Neural cell (in vitro differentiated cells): ENCODE measurements around the gene CDK5RAP1. TPM values are rescaled to one million over a fixed set of nuclear protein-coding genes. Genes with fewer than 3 reads are reported as not detected.

Experiments used
- H2AFZ ChIP-seq: fragments of 200-600, 300-800 bp; sonication (generic), shearing (Covaris generic); 2 replicates; pipeline ENCODE4 v1.6.0; 2014; ENCODE audit warnings: low read depth, mild to moderate bottlenecking, antibody characterized with exemption, low read length, moderate library complexity
- H3F3A ChIP-seq: fragments of 200-600 bp; shearing (Covaris generic); 2 replicates; pipeline ENCODE4 v1.6.1; 2016; ENCODE audit warnings: mild to moderate bottlenecking, moderate library complexity, mixed read lengths, antibody characterized with exemption, low read length; ENCODE audit not compliant: insufficient read depth, poor library complexity, severe bottlenecking
- H3K27ac ChIP-seq: fragments of 200-600, 300-800 bp; sonication (generic), shearing (Covaris generic); 2 replicates; pipeline ENCODE4 v1.5.1; 2014; ENCODE audit warnings: mild to moderate bottlenecking, low read length, moderate library complexity
- H3K27me3 ChIP-seq: fragments of 300-800, 200-600 bp; sonication (generic), shearing (Covaris generic); 2 replicates; pipeline ENCODE4 v1.6.0; 2014; ENCODE audit warnings: mild to moderate bottlenecking, low read depth, low read length, moderate library complexity; ENCODE audit not compliant: insufficient read depth
- H3K36me3 ChIP-seq: fragments of 300-800, 200-600 bp; sonication (generic), shearing (Covaris generic); 2 replicates; pipeline ENCODE4 v1.5.1; 2014; ENCODE audit warnings: mild to moderate bottlenecking, antibody characterized with exemption, low read length, moderate library complexity; ENCODE audit not compliant: insufficient read depth
- H3K4me2 ChIP-seq: fragments of 300-800, 200-600 bp; sonication (generic), shearing (Covaris generic); 2 replicates; pipeline ENCODE4 v1.6.0; 2014; ENCODE audit warnings: mild to moderate bottlenecking, low read length
- H3K4me3 ChIP-seq: fragments of 300-800, 200-600 bp; sonication (generic), shearing (Covaris generic); 2 replicates; pipeline ENCODE4 v1.5.1; 2014; ENCODE audit warnings: mild to moderate bottlenecking, low read length, moderate library complexity
- H3K79me2 ChIP-seq: fragments of 200-600 bp; shearing (Covaris generic); replicated peaks from 2 replicates; pipeline ENCODE4 v1.6.0; 2014; ENCODE audit warnings: mild to moderate bottlenecking, low read length, moderate library complexity; ENCODE audit not compliant: insufficient read depth
- H3K9ac ChIP-seq: fragments of 300-800, 200-600 bp; sonication (generic), shearing (Covaris generic); 2 replicates; pipeline ENCODE4 v1.6.1; 2016; ENCODE audit warnings: mild to moderate bottlenecking, low read length, mixed read lengths
- H3K9me2 ChIP-seq: fragments of 200-600 bp; shearing (Covaris generic); 2 replicates; pipeline ENCODE4 v1.6.1; 2016; ENCODE audit warnings: mild to moderate bottlenecking, low read length, mixed read lengths; ENCODE audit not compliant: insufficient read depth
- H3K9me3 ChIP-seq: fragments of 200-600, 300-800 bp; sonication (generic), shearing (Covaris generic); 2 replicates; pipeline ENCODE4 v1.6.1; 2016; ENCODE audit warnings: mild to moderate bottlenecking, mixed run types, low read length, moderate library complexity, mixed read lengths
- H4K20me1 ChIP-seq: fragments of 200-600 bp; shearing (Covaris generic); 2 replicates; pipeline ENCODE4 v1.6.1; 2016; ENCODE audit warnings: mild to moderate bottlenecking, mixed run types; ENCODE audit not compliant: insufficient read depth
- CTCF ChIP-seq: fragments of 450-650 bp; IDR thresholded peaks from 2 replicates; pipeline ENCODE4 v1.5.1; 2014; ENCODE audit warnings: antibody characterized with exemption, mild to moderate bottlenecking, moderate library complexity; ENCODE audit not compliant: poor library complexity, severe bottlenecking
- EP300 ChIP-seq: fragments of 450-650 bp; conservative IDR thresholded peaks from 2 replicates; pipeline ENCODE4 v1.6.1; 2014; ENCODE audit warnings: antibody characterized with exemption, mild to moderate bottlenecking, moderate library complexity; ENCODE audit not compliant: poor library complexity, severe bottlenecking
- EZH2 ChIP-seq: fragments of 200-600, 300-800 bp; shearing (Covaris generic), sonication (generic); IDR thresholded peaks from 2 replicates; pipeline ENCODE4 v1.6.1; 2014; ENCODE audit warnings: antibody characterized with exemption, low read length, borderline replicate concordance, mild to moderate bottlenecking; ENCODE audit not compliant: insufficient read depth, poor library complexity, severe bottlenecking
- MXI1 ChIP-seq: fragments of 450-650 bp; conservative IDR thresholded peaks from 2 replicates; pipeline ENCODE4 v1.6.1; 2014; ENCODE audit warnings: antibody characterized with exemption, mild to moderate bottlenecking; ENCODE audit not compliant: poor library complexity, severe bottlenecking
- POLR2AphosphoS5 ChIP-seq: IDR thresholded peaks from 2 replicates; pipeline ENCODE4 v1.6.1; 2012
- RAD21 ChIP-seq: fragments of 450-650 bp; conservative IDR thresholded peaks from 2 replicates; pipeline ENCODE4 v1.6.1; 2014; ENCODE audit warnings: antibody characterized with exemption, mild to moderate bottlenecking, moderate library complexity
- REST ChIP-seq: IDR thresholded peaks from 2 replicates; pipeline ENCODE4 v1.6.1; 2012; ENCODE audit warnings: borderline replicate concordance
- SMC3 ChIP-seq: fragments of 450-650 bp; conservative IDR thresholded peaks from 2 replicates; pipeline ENCODE4 v1.6.1; 2014; ENCODE audit warnings: antibody characterized with exemption, mild to moderate bottlenecking, moderate library complexity; ENCODE audit not compliant: poor library complexity
- TAF1 ChIP-seq: IDR thresholded peaks from 2 replicates; pipeline ENCODE4 v1.6.1; 2012; ENCODE audit warnings: low read depth
- polyA plus RNA-seq: library from polyadenylated mRNA; depleted of rRNA; stranded (reverse); fragments of >200 nt; gene quantifications from 2 replicates; pipeline ENCODE4 v1.2.3, GENCODE V29; 2014

The CDK5RAP1 gene
- polyA plus RNA-seq, 1 donor from 2014 or later: 47.2 TPM

GRCh38 chr20:33411711-33412483 is 10.6 kb upstream of the CDK5RAP1 start:
- Histone ChIP-seq H3K27me3 (no peaks in the 10 kb centered on the region), H3K36me3 (no peaks in the 10 kb centered on the region), H3K79me2 (no peaks in the 10 kb centered on the region), H3K4me2 (no peak overlapping the region), H2AFZ (no peak overlapping the region), H3K4me3 (no peak overlapping the region), H3K9me2 (no peaks in the 10 kb centered on the region), H4K20me1 (no peaks in the 10 kb centered on the region), H3K27ac (no peak overlapping the region), H3K9me3 (no peaks in the 10 kb centered on the region), H3F3A (no peaks in the 10 kb centered on the region), H3K9ac (no peak overlapping the region)
- TF ChIP-seq SMC3 (no peak), TAF1 (no peak), EZH2 (no peak), REST (no peak), RAD21 (no peak), CTCF (no peak), POLR2AphosphoS5 (no peak), EP300 (no peak), MXI1 (no peak)

- Histone ChIP-seq H3K79me2 (no peaks in the 10 kb centered on the region), H3K9ac (no peak overlapping the region), H3K27me3 (no peaks in the 10 kb centered on the region), H3K27ac (no peak overlapping the region), H2AFZ (no peak overlapping the region), H3K9me3 (no peaks in the 10 kb centered on the region), H3K4me3 (no peak overlapping the region), H3K9me2 (no peaks in the 10 kb centered on the region), H3F3A (no peaks in the 10 kb centered on the region), H3K36me3 (no peaks in the 10 kb centered on the region), H3K4me2 (no peak overlapping the region), H4K20me1 (no peaks in the 10 kb centered on the region)
- TF ChIP-seq RAD21 (no peak), POLR2AphosphoS5 (no peak), EP300 (no peak), SMC3 (no peak), REST (no peak), CTCF (no peak), MXI1 (no peak), TAF1 (no peak), EZH2 (no peak)
Measured at GRCh38 chr20:33411242-33411641, 9.9 kb upstream of the CDK5RAP1 start.
